ENCODE data around the gene RHOBTB3. TPM values are rescaled to one million over a fixed set of nuclear protein-coding genes. Genes with fewer than 3 reads are reported as not detected.
"Not testable (repeated sequence)": the region's sequence is repeated elsewhere in the genome, so short reads cannot be mapped to it uniquely, and the experiment has no call there.

RHOBTB3 gene
- total RNA-seq, 1 donor from 2014 or later, result 102 TPM

DNA sequence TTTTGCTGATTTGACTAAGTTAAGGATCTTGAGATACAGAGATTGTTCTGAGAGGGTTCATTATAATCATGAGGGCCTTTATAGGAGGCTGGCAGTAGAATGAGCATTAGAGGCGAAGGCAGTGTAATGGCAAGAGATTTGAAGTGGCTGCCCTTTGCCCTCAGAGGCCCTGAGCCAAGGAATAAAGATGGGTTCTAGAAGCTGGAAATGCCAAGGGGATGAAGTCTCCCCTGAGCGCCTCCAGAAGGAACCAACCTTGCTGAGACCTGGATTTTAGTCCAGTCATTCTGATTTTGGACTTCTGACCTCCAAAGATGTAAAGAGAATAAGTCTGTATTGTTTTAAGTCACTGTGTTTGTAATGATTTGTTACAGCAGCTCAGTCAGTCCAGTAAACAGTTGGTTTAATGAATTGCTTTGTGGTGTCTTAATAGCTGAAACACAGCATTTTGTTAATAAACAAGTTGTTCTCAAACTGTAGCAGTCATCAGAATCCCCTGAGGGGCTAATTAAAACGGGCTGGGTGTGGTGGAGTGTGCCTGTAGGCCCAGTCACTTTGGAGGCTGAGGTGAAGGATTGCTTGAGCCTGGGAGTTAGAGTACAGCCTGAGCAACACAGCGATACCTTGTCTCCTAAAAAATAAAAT is 68.2 kb downstream of the RHOBTB3 start:
- no peak for DNase-seq (ENCODE audit: low spot score)

DNA sequence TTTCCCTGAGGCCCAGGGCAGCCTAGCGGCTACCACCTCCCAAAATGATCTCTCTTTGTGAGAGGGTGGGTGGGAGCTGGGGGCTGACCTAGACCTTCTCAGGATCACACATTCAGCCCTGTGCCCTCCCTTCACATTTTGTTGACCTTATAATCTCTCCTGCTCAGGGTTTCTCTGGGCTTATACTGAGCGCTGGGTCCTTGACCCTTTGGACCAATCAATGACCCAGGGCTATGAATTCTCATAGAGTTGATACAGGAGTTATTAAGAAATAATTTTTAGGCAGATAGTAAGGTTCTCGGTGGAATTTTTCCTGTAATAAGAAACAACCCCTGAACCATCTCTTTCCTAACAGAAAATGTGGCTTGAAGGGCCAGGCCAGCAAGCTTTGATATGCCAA is 69.4 kb downstream of the RHOBTB3 start:
- DNase-seq (ENCODE audit: low spot score), result no peak

DNA sequence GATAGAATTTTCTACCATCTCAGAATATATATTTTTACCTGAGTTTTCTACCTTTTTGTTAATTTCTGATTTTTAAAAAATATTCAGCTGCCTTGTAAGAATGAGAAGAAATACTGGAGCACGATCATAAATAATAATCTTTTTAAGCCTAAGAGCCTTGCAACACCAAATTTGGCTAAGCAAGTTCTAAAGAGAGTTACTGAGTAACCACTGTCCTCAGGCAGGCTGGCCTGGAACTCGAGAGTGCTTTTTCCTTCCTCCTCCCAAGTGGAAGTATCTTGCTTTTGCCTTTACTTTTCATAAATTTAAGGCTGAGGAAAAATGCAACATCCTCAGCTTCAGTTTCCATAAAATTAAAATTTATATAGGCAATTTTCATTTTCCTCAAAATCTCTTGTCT is 70.4 kb downstream of the RHOBTB3 start:
- DNase-seq (ENCODE audit: low spot score), result no peak

DNA sequence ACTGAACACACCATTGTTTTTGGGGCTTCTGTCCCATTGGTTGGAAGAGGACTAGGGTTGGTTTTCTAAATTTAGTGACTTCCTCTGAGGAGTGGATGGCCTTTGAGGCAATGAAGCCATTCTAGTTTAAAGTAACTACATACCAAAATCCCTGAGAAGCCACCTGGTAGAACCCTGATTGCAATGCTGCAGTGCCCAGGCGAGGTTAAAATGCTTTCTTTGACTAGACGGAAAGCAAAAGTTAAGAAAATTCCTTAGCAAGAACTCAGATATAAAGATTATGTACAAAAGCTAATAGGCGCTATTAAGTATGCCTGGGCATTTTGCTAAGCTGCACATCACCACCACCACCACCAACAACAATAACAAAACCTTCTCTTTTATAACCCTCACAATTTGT is 70.8 kb downstream of the RHOBTB3 start:
- DNase-seq (ENCODE audit: low spot score), result no peak

DNA sequence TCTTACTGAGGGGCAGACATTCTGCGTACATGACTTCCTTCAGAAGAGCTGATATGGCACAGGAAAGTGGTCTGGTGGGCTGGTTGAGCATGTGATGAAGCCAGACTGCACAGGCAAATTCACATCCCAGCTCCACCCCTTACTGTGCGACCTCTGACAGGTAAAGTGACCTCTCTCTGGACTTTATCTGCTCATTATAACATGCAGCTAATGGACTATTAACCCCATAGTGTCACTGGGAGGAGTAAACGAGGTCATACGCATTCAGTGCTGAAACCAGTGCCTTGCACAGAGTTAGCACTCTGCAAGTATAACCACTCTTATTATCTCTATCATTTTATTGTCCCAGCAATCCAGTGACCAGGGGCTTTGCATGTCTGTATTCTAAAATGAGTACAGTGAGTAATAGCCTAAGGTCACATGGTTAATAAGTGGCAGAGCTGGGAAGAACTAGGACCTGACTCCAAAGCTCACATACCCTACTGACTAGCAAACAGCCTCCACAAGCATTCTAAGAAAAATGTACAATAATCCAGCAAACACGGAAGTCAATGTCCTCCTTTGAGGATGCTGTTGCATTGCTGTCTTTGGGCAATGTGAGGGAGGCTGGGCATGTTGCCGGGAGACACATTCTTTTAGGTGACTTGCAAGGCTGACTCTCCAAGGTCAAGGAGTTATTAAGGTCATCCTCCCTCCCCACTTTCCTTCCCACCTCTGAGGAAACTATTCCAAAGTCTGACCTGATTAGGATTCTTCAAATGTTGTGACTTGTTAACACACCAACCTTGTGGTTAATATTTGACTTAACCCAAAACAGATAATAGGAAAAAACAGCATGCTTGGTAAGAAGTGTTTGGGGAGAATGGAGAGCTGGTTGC is 72.4 kb downstream of the RHOBTB3 start:
- DNase-seq (ENCODE audit: low spot score), result no peak

DNA sequence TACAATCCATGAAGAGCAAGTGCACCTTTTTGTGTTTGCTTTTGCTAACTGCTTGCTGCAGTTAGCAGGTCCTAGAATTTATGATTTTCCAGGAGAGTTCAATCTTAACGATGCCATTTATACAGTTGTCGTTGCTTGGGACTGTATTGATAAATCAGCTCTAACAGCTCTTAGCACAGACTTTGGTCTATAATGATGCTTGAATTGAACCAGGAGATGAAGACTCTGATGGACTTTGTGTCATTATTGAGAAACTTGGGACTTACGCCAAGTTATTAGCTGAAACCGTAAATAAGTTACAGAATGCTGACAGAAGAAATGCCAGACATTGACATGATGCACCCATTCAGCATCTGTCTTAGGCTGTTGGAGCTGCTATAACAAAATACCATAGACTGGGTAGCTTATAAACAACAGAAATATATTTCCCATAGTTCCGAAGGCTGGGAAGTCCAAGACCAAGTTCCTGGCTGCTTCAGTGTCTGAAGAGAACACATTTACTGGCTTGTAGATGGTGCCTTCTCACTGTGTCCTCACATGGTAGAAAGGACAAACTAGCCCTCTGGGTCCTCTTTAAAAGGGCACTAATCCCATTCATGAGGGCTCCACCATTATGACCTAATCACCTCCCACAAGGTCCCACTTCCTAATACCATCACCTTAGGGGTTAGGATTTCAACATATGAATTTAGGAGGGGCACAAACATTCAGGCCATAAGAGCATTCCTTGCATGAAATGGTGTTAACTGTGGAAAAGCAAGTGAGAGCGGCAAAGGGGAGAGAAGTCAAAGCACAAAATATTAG is 73.8 kb downstream of the RHOBTB3 start:
- no peak for DNase-seq (ENCODE audit: low spot score)

DNA sequence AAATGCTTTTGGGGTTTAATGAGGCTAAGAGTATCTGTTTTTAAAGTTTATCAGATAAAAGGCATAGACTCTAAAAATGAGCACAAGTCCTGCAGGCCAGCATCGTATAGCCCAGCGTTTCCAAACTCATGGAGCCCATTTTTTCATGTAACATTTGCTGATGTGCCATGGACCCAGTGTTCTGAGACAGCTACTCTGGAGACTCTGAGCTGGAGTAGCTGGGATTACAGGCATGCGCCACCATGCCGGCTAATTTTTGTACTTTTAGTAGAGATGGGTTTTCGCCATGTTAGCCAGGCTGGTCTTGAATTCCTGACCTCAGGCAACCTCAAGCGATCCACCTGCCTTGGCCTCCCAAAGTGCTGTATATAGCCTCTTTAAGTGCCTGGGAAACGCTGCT is 75.6 kb downstream of the RHOBTB3 start:
- no peak for DNase-seq (ENCODE audit: low spot score)

DNA sequence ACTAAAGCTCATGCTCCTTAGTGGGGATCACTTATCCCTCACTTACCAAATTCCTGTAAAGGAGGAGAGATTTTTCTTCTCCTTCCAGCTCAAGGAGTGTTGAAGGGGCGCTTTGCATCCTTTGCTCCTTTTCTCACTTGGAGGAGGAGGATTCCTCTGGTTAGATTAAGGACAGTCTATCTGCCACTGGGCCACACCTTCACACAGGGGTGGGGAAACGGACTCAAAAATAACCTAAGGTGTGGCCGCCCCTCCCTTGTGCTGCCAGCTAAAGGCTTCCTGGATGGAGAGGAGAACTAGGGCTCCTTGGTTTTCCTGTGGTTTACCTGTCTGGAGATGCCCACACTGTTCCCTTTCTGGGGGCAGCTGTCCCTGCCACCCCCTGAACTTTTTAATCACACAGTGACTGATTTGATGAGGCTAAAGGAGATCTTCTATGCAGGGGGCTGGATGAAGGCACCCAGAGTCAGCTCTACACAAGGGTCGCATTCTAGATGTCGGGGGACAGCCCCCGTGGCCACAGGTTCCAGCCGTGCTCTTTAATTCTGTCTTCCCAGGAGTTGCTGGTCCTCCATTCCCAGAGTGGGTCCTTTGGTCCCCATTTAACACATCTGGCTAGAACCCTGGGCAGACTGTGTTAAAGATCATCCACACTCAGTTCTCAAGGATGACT is 77.0 kb downstream of the RHOBTB3 start:
- no peak for DNase-seq (ENCODE audit: low spot score)

DNA sequence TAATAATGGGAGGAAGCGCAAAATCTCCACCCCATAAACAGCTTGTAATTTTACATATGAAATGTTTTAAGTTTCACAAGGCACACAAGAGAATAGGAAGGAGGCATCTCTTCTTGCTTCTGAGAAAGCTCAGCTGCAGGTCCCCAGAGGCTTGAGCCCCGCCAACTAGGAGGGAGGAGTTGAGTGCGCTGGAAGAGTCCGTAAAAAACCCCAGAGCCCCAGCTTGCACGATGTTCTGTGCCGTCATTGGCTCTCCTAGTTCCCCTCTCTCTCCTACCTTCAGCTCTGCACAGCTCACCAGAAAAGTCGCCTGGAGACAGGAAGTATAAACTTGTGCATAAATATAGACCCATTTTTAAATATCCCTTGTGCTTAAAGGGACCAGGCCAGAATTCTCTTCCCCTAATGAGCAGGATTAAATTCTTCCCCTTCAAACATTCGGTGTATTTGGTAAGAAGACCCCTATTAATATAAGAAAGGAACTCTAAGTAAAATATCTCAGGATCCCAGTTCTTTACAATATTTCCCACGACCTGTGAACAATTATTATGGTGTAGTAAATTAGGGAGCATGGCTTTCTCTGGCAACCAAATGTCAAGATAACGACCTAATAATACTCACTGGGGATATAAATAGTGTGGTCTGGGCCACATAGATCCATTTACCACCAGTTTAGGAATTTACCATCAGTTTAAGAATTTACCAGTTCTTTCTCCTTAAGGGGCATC is 77.7 kb downstream of the RHOBTB3 start:
- peak; percentile 81 for DNase-seq (ENCODE audit: low spot score)

DNA sequence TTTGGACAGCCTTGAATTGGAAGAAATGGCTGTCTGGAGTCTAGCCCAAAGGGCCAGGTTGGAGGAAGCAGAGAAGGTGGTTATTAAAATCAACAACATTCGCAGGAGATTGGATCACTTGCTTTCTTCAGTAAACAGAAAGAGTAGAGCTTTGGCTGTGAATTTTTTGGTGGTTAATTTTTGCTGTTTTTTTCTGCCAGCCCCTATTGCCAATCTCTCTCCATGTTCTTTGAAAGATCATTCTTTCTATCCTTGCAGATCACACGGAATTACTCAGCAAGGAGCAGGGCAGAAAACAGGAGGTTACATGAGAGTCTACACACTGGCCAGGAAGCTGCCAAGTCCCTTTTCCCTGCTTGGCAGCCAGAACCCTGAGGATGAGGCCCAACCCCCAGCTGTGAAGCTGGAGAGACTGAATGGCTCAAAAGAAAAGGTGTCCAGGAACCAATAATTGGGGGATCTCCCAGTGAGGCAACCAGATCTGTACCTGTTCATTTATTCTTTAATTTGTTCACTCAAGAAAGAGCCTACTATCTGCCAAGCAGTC is 78.4 kb downstream of the RHOBTB3 start:
- DNase-seq (ENCODE audit: low spot score), result no peak

DNA sequence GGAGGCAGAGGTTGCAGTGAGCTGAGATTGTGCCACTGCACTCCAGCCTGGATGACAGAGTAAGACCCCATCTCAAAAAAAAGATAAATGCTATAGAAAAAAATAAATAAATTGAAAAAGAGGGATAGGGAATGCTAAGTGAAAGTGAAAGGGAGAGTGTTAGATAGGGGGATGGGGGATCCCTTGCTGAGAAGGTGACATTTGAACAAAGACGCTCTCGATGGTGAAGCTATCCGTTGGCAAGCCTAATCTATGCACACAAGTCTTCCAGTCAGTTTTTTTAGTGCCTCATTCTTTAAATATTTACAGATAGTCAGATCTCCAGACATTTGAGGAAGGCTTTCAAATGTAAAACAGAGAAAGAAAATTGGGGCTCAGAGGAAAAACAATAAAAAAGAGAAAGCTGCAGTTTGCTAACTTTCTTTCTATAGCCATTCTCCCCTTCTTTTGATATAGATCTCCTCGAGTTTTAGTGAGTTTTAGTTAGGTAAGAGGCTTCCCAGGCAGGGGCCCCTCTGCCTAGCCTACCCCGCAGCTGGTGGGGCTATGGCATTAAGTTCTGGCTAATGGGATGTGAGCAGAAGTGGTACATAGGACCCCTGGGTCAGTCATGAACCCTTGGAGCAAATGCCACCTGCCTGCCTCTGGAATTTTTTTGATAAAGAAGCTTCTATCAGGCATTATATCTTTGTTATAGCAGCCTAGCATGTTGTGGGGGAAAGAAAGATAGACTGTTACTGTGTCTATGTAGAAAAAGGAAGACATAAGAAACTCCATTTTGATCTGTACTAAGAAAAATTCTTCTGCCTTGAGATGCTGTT is 79.4 kb downstream of the RHOBTB3 start:
- no peak for DNase-seq (ENCODE audit: low spot score)

DNA sequence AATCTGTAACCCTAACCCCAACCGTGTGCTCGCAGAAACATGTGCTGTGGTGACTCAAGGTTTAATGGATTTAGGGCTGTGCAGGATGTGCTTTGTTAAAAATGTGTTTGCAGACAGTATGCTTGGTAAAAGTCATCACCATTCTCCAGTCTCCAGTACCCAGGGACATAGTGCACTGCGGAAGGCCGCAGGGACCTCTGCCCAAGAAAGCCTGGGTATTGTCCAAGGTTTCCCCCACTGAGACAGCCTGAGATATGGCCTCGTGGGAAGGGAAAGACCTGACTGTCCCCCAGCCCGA is 79.9 kb downstream of the RHOBTB3 start:
- not testable (repeated sequence) for DNase-seq (ENCODE audit: low spot score)

DNA sequence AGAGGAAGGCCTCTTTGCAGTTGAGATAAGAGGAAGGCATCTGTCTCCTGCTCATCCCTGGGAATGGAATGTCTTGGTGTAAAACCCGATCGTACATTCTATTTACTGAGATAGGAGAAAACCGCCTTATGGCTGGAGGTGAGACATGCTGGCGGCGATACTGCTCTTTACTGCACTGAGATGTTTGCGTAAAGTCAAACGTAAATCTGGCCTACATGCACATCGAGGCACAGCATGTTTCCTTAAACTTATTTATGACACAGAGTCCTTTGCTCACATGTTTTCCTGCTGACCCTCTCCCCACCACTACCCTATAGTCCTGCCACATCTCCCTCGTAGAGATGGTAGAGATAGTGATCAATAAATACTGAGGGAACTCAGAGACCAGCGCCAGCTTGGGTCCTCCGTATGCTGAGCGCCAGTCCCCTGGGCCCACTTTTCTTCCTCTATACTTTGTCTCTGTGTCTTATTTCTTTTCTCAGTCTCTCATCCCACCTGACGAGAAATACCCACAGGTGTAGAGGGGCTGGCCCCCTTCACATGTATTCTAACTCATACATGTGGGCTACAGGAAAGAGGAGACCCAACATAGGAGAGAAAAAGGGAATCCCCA is 80.4 kb downstream of the RHOBTB3 start:
- not testable (repeated sequence) for DNase-seq (ENCODE audit: low spot score)

DNA sequence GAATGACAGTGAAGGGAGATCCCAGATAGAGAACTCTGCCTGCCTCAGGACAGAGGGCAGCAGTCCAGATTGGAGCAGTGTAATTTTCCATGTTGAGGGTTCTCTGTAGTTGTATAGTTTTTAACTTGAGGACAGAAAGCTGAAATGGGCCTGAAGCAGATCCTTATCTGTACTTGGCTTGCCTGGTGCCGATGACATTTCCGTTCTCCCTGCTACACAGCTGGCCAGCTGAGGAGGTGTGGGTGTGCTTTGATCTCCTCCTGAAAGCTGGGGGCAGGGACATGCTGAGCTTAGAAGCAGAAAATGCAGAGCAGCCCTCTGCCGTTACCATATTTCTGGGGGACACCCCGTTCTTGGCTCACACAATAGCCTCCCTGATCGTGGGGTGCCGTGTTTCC is 80.9 kb downstream of the RHOBTB3 start:
- DNase-seq (ENCODE audit: low spot score), result no peak

DNA sequence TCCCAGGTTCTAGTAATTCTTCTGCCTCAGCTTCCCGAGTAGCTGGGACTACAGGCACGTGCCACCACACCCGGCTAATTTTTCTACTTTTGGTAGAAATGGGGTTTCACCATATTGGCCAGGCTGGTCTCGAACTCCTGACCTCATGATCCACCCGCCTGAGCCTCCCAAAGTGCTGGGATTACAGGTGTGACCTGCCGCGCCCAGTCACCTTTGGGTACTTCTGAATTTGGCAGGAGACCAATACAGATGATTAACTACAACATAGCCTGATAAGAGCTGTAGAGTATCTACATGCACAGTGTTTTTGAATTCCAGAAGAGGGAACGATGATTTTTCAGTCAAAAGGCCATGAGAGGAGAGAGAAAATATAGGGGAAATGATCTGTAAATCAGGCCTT is 81.9 kb downstream of the RHOBTB3 start:
- DNase-seq (ENCODE audit: low spot score), result not testable (repeated sequence)

DNA sequence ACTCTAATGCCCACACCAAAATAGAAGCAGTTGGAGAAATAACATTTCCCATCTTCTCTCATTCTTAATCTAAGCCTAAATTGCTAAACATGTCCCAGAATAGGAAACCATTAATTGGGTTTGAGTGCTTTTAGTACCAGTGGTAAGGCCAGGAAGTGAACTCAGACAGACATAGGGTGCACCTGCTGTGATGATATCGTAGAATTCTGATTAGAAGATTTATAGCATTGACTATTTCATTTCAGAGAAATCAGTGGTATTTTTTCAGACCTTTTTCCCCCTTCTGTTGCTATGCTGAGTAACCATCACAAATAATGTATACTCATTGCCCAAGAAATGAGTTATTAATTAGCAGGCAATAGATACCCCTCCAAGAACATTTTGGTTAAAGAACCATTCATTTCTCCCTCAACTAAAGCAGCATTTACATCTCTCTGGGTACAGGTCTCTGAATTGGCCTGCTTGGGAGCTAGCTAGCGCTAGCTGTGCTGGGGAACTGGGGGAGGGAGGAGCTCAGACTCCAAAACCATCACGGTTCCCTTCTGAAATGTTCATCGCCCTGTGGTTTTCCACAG is 84.1 kb downstream of the RHOBTB3 start:
- DNase-seq (ENCODE audit: low spot score), result no peak

DNA sequence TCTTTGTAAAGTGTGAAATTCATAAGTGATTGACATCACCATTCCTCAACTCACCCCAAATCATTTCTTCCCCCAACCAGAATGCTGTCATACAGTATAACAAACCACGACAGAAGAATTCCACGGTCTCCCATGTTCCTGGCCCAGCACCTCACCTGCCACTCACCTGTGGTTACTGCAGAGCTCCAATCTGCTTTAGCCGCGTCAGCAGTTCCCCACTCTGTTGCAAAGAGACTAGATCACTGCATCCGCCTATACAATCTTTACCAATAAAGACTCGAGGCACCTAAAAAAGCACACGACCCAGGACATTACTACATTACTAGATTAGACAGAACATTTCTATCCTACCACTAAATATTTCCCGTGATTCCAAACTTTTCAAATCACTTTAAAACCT is 85.2 kb downstream of the RHOBTB3 start:
- DNase-seq (ENCODE audit: low spot score), result no peak

DNA sequence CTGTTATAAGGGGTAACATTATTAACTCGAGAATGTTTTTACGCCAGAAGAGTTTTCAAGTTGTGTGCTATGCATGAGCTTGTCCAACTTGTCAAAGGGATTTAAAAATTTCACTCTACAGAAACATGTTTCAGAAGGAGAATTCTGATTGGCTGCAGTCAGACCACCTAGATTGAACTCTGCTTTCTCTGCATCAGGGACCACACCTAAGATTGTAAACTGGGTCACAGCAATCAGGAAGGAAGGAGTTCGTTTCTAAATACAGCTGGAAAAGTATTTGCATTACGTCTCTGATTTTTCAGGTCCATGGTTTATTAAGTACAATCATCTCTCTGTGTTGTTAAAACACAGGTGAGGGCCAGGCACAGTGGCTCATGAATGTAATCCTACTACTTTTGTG is 85.6 kb downstream of the RHOBTB3 start:
- DNase-seq (ENCODE audit: low spot score), result no peak

DNA sequence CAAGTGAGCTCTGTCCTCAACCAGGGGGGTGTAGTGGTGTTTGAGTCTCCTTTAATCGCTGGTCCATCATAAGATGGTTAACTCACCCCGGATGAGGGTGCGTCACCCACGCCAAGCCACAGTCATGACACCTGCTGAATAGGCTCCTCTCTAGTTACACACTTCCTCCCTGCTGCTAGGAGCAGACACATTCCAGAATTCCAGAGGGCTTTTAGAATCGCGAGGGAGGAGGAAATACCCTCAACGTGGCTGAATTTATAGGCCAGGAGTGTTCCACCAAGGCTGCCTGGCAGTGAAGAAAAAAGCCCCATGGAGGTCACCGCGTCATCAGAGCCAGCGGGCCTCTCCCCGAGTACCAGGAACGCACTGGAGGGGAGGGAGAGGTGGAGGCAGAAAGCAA is 86.3 kb downstream of the RHOBTB3 start:
- no peak for DNase-seq (ENCODE audit: low spot score)
